ENCODE results near the gene C13orf46.
"Not testable (repeated sequence)": the region's sequence is repeated elsewhere in the genome, so short reads cannot be mapped to it uniquely, and the experiment has no call there.

Gene C13orf46

DNA sequence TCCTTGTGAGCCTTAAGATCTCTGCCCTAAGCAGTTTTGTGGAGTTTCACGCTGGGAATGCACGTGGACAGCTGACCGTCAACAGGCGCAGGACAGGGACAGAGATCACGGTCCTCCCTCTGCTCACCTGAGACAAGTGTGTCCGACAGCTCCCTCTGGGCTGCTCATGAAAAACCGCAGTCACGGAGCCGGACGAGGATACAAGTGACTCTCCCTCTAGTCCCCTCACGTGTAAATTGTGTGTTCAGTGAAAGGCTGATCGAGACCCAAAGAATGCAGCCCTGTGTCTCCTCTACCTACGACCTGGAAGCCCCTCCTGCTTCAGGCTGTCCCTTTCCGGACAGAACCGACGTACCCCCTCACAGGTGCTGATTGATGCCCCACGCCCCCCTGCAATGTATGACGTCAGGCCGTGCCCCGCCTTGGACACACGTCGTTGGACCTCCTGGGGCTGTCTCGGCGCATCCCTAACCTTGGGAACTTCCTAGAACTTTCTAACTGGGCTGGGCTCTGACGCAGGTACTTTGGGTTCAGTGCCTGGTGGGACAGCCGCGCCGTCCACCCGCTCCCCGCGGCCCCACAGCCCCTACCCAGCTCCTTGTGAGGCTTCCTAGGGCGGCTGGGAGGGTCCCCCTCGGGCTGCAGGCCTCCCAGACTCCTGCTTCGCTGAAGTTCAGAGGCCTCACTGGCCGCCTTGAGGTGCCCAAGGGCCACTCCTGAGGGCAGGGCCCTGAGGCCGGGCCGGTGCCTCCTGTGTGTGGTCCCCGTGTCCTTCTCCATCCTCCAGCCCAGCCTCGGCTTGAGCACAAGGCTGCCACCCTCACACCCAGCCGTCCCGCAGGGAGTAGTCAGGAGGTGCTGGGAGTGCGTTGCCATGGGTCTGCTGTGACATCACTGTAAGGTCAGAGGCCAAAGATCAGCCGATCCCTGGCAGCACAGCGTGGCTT is at the start of gene C13orf46:
C13orf46 (minus strand) TSS at position 859 of the 947 bp plus-strand sequence; CDS start at position 780, 79 bp downstream.
- no peak for DNase-seq

DNA sequence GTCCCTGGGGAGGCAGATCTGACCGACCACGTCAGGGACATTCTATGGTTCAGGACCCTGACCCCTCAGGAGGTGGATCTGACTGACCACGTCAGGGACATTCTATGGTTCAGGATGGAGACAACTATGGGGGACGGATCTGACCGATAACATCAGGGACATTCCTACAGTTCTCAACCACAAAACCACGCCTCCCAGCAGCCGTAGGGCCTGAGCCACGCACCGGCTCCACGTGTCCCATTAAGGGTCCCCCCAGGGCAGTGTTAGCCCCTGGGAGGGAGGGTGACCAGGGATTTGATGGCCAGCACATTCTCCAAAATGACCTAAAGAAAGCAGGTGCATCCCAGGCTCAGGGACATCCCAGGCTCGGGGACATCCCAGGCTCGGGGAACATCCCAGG is 49.0 kb upstream of the C13orf46 start:
- no peak for DNase-seq

DNA sequence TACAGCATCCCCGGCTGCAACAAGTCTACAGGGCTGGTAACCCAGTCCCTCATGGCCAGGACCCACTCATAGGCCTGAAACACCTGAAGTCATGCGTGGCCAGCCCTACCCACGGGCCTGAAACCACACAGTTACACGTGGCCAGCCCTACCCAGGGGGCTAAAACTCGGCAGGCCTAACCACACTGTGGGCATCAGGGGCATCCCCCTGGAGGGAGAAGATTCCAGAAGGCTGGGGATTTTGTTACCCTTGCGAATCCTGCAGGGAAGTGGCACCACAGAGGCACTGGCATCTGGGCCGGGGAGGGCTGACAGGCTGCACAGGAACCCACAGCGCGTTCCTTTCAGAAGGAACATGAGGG is 48.4 kb upstream of the C13orf46 start:
- DNase-seq, result no peak

DNA sequence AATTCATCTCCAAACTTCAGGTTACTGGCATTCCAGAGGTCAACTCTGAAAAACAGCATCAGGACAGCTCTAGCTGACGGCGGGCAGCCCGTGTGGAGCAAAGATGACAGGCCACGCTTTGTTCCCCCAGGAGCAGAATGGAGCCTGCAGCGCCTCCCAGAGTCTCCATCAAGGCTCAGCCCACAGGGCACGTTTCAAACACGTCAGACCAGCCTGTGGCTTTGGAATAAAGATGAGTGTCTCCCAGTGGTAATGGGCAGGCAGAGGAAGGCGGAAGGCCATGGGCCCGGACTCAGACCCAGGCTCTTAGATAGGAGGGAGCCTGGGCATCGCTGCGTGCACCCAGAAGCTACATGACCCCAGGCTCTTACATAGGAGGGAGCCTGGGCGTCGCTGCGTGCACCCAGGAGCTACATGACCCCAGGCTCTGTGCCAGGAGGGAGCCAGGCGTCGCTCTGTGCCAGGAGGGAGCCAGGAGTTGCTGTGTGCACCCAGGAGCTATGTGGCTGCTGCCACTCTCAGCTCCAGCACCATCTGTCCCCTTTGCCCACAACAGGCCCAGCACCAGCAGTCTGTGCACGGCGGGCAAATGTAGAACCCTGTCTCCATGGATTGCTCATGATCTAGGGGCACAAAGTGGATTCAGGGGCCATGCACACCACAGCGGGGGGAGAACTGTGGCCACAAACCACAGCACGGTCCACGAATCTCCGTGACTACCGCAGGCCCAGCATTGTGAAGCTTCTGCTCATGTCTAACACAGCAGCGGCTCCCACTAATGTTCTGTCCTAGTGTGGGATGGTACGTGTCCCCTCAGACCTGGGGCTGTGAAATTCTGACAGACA is 47.8 kb upstream of the C13orf46 start:
- DNase-seq, result peak in 15 of 58 donors; percentile 23 to 64 (median 58)

DNA sequence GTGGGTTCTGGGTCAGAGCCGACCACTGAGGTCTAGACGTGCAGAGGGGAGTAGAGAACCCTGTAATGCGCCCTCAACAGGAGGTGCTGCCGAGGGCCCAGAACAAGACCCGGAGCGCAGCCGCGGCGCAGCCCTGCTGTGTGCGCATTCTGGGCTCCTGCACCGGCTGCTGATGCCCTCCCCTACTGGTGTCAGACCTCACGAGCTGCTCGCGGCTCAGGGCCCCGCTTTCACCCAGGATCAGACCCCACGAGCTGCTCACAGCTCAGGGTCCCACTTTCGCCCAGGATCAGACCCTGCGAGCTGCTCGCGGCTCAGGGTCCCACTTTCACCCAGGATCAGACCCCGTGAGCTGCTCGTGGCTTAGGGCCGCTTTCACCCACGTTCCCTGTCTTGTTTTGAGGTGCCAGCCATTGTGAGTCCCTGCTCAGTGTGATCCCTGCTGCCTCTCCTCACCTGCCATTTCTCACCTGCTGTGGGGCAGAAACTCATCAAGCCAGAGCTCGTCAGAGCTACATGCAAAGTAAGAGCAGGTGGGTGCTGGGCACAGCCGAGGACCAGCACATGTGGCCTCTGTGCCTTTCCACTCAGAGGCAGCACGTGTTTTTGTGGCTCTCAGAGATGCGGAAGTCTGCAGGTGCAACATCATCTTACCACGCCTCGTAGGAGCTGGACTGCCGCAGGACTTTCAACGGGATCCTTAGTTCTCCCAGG is 47.0 kb upstream of the C13orf46 start:
- no peak for DNase-seq

DNA sequence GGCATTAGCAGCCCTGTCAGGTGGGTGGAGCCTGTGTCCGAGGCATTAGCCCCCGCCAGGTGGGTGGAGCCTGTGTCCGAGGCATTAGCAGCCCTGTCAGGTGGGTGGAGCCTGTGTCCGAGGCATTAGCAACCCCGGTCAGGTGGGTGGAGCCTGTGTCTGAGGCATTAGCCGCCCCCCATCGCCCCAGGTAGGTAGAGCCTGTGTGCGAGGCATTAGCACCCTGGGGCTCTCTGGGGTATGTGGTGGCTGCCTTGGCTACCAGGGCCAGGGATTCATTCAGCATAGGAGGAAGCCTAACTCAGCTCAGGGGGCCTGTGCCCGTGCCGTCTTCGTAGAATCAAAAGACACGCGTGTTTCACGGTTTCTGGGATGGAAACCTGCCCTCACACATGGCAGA is 46.3 kb upstream of the C13orf46 start:
- not testable (repeated sequence) for DNase-seq

DNA sequence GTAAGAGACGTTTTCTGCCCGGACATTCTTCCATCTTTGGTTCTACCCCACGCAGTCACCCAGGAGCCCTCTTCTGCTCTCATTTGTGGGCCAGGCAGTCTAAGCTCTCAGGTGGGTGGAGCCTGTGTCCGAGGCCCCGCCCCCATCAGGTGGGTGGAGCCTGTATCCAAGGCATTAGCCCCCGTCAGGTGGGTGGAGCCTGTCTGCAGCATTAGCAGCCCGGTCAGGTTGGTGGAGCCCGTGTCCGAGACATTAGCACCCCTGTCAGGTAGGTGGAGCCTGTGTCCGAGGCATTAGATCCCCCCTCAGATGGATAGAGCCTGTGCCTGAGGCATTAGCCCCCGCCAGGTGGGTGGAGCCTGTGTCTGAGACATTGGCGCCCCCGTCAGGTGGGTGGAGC is 45.5 kb upstream of the C13orf46 start:
- DNase-seq, result peak in 2 of 58 donors; percentile 18 to 37

DNA sequence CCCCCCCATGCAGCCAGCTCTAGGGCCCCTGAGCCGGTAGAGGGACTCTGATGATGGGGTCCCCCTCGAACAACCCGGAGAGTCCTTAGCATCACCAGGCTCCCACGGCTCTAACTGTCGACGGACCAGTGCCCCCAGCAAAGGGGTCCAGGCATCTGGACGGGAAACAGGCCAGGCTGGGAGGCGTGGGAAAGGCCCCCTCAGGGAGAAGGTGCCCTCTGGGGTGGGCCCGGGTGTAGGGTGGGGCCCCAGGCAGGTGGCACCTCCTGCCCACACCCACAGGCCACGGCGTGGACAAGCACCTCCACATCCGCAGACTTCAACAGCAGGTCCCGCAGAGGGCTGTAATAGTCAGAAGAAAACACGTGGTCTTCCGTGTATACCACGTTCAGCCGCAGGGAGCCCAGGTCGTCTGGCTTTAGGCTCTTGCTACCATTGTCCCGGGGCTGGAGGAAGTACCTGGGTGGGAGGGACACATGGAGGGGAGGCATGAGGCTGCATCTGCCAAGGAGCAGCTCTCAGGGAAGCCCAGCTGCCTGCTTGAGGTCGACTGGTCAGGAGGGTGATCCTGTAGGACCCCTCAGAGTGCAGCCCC is 44.7 kb upstream of the C13orf46 start:
- no peak for DNase-seq

DNA sequence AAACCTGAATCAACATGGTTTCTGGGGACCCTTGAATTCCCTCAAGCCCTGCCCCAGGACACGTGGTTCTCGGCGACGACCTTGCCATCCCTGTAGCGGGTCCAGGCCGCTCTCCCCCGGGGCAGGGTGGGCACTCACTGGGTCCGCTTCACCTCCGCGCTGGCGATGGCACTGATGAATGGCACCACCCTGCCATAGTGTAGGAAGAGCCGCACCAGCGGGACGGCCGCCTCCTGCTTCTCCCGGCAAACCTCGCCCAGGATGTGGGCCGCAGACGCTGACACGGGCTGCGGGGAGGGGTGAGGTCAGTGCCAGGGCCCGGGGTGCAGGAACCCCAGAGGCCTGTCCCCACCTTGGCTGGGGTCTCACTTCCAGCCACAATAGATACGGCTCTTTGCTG is 44.1 kb upstream of the C13orf46 start:
- no peak for DNase-seq

DNA sequence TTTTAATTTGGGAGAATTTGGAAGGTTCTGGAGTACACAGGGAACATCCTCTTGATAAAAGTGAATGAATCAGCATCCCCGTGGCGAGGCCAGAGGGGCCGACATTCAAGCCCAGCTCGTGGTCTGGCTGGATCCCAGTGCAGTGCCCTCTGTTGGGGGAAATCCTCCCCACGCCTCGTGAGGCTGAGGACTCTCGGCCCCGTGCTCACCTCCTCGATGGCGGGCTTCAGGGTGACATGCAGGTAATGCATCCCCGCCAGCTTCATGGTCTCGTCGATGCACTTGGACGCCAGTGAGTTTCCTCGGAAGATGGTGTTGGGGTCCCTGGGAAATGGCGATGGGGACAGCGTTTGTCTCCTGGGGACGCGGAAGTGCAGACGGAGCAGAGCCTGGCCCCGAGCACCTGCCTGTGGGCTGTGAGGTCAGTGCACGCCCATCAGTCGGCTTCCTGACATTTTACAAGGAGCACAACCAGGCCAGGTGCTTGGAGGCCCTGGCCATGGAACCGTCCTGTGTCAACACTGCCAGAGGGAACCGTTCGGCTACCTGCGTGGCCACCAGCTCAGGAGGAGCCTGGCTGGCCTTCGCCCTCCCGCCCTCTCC is 43.3 kb upstream of the C13orf46 start:
- no peak for DNase-seq

DNA sequence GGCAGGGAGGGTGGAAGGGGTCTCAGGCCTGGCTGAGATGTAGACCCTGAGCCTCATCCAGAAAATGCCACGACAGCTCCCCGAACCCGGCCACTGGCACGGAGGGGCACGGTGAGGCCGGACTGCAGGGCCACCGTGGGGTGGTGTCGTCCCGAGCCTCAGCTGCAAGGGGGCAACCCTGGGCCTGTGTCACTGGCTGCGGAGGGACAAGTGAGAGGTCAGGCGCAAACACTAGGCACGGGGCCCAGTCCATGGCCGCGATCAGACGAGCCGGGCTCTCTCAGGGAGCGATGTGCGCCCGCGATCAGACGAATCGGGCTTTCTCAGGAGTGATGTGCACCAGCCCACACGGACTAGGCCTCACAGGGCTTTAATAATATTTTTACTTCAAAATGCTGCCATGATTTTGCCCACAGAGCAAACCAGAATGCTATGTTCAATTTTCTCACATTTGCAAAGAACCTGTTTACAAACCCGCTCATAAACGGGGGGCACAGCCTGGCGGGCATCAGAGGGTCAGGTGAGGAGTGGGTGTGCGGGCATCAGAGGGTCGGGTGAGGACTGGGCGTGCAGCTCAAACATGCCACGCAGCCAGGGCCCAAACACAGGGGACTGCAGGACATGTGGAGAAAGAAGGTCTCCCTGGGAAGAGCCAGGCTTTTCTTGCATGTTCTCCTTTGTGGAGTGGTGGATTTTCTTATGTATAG is 42.6 kb upstream of the C13orf46 start:
- DNase-seq, result no peak

DNA sequence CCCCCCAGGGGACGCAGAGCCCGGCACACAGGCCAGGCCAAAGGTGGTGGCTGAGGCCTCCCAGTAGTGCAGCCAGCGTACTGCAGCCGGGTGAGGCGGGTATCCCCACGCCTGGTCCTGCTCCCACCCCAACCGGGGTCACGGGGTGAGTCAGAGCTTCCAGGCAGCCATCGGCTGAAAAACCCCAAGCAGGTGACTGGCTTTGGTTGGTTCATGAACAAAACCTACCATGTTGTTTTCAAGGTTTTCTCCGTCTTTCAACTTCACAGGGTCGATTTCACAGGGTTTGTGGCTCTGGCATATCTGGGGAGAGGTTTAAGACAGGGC is 42.1 kb upstream of the C13orf46 start:
- DNase-seq, result no peak

DNA sequence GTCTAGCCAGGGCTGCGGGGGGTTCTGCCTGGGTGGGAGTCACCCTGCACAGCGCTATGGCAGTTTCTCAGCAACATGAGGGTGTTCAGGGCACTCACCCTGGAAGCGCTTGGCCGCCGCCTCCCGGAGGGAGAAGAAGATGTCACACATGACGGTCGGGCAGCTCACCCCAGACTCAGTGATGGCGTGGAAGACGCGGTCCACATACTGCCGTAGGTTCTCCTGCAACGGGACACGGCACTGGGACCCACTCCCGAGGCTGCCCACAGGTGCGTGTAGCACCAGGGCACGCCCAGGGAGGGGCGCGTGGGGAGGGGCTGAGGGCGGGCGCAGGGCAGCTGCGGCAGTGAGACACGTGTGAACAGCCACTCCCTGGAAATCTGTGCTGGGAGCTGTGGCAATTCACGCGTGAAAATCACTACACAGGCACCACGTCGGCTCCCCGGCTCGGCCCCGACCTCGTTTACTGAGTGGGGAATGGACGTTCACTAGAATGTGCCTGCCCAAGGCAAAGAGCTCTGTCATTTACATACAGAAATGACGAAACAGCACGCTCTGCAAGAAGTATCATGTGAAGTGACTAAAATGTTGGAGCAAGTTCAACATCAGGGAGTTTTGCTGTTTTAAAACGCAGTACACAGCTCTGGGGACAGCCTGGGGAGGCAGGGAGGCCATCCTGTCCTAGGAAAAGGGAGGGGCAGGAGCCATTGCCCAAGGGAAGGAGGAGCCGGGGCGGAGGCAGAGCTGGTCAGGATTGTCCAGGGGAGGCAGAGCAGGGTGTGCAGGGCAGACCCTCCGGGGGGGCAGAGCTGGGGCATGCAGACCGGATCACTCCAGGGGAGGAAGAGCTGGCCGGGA is 41.5 kb upstream of the C13orf46 start:
- DNase-seq, result no peak

DNA sequence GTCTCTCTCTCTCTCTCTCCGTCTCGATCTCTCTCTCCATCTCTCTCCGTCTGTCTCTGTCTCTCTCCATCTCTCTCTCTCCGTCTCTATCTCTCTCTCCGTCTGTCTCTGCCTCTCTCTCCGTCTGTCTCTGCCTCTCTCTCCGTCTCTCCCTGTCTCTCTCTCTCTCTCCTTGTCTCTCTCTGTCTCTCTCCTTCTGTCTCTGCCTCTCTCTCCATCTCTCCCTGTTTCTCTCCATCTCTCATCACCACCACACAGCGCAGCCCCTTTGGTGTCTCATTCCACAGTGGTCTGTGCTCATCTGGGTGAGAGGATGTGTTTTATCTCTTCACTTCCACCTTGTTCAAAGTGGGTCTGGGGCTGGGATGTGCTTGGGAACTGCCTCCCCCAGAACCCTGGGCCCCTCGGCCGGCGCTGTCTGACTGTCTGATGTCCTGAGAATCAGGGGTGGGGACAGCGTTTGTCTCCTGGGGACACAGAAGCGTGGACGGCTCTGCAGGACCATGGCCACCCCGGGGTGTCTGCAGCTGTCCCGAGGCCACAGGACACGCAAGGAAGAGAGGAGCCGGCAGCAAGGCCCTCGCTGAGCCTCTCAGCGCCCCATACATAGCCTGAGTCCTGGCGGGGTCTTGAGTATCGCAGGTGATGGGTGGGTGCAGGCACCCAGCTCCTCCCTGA is 40.2 kb upstream of the C13orf46 start:
- no peak for DNase-seq

DNA sequence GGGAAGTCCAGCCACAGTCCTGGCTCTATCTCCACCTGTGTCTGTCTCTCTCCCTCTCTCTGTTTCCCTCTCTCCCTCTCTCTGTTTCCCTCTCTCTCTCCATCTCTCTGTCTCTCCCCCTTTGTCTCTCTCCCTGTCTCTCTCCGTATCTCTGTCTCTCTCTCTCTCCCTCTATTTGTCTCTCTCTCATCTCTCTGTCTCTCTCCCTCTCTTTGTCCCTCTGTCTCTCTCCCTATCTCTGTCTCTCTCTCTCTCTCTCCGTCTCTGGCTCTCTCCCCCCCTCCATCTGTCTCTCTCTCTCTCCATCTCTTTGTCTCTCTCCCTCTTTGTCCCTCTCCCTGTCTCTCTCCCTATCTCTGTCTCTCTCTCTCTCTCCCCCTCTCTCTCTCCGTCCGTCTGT is 39.5 kb upstream of the C13orf46 start:
- no peak for DNase-seq

DNA sequence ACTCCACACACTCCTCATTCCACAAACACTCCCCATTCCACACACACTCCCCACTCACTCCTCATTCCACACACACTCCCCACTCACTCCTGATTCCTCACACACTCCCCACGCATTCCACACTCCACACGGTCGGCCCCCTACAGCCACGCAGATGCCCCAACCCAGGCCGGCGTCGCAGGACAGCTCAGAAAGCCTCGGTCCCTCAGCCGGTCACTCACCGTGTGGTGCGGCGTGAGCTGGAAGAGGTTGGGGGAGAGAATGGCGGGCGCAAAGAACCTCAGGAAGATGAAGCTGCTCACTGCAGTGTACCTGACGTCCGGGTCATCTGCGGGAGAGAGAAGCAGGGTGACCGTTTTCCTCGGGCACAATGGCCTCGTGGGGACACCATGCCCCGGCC is 39.0 kb upstream of the C13orf46 start:
- DNase-seq, result no peak

DNA sequence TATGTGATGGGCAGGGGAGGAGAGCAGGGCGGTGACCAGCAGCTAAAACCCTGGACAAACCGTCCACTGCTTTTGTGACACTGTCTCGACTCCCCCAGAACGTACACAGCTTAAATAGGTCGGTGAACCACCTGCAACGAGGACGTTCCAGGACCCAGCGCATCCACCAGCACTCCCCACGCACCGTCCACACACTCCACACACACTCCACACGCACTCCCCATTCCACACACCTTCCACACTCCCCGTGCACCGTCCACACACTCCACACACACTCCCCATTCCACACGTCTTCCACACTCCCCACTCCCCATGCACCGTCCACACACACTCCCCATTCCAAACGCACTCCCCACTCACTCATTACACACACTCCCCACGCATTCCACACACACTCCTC is 38.3 kb upstream of the C13orf46 start:
- DNase-seq, result no peak

DNA sequence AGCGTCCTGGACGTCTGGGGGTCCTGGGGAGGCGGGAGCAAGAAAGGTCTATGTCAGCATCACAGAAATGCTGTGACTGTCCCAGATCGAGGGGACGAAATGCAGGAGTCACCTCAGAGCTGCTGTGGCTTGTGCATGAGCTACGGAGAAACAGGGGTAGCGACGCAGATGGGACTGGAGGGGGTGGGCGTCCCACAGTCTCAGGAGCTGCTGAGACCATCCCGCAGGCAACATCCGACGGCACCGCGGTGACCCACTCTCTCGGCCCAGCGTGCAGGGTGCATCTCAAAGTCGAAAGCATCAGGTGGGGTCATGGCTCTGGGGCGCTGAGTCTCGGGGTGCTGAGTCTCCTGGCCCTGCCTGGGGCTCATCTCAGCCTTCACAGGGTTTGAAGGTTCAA is 37.4 kb upstream of the C13orf46 start:
- no peak for DNase-seq
